ENCODE data around the gene STX1B. TPM values are rescaled to one million over a fixed set of nuclear protein-coding genes. Genes with fewer than 3 reads are reported as not detected.
A peak's percentile ranks its signal among the peaks of the same experiment; 100 is the strongest.

The STX1B gene
- total RNA-seq (8.1 and 13.7 TPM in 2 replicates), polyA plus RNA-seq (5.6 and 8.0 TPM in 2 replicates)

DNA sequence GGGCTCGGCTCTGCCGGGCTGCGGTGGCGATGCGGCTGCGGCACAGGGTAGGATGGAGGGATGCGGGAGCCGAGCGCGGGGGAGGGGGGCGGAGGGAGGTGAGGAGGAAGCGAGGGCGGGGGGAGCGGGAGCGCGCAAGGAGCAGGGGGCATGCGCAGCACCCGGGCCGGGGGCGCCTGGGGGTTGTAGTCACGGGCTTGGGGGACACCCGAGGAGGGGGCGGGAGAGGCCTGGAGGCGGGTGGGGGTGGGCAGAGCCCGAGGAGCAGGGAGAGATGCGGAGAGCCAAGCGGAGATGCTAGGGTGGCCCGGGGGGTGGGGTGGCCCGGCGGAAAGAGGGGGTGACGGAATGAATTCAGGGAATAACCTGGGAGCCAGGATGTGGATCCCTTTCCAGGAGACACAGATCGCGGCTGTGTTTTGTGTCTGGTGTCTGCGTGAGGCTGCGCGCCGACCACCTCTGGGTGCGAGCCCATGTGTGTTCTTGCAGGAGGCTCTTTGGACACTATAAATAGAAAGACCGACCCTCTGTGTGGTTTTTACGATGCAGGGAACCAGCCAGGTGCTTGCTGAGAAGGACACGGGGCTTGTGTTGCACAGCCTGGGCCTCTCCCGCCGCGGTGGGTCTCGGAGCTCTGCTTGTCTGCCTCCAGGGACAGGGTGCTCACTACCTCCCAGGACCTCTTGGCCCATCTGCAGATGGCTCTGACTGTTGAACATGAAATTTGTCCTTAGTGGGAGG is at the start of gene STX1B:
STX1B (minus strand) TSS at position 54 of the 741 bp plus-strand sequence. CDS start 242 bp downstream, outside the sequence.
- TF ChIP-seq, protein P1, sequence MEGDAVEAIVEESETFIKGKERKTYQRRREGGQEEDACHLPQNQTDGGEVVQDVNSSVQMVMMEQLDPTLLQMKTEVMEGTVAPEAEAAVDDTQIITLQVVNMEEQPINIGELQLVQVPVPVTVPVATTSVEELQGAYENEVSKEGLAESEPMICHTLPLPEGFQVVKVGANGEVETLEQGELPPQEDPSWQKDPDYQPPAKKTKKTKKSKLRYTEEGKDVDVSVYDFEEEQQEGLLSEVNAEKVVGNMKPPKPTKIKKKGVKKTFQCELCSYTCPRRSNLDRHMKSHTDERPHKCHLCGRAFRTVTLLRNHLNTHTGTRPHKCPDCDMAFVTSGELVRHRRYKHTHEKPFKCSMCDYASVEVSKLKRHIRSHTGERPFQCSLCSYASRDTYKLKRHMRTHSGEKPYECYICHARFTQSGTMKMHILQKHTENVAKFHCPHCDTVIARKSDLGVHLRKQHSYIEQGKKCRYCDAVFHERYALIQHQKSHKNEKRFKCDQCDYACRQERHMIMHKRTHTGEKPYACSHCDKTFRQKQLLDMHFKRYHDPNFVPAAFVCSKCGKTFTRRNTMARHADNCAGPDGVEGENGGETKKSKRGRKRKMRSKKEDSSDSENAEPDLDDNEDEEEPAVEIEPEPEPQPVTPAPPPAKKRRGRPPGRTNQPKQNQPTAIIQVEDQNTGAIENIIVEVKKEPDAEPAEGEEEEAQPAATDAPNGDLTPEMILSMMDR (IDR thresholded peaks at IDR 0.05; ENCODE audit: low read depth, low read length) = no peak
- Histone ChIP-seq H3K27me3 (peaks cover 11% of the 10 kb centered on the region), H3K27ac (no peak within 1 kb of the TSS), H3K4me1 (ENCODE audit: low read depth) (no peaks in the 10 kb centered on the region), H3K9me3 (ENCODE audit: low read depth) (no peaks in the 10 kb centered on the region), H3K36me3 (no peaks in the 10 kb centered on the region), H3K4me3 (peak within 1 kb of the TSS; percentile 46)
- peak; percentile 31 to 77 for DNase-seq (ENCODE audit: low read depth in 1 of 2, low spot score in 1 of 2)

DNA sequence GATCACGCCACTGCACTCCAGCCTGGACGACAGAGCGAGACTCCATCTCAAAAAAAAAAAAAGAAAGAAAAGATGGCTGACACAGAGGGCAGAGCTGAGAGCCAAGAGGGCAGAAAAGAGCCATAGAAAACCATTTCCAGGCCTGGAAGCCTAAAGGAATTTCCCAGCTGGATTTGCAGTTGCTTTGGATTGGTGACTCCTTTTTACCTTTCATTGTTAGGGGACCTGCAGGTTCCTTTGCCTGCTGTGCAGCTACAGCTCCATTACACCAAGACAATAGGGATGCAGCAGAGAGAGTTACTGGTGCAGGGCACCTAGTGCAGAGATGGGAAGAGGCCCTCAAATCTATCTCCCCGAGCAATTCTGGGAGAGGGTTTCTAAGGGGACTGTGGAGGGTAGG is 45.2 kb upstream of the STX1B start:
- H3K27ac ChIP-seq = no peak overlapping the region
- no peaks in the 10 kb centered on the region for H3K36me3 ChIP-seq
- TF ChIP-seq, protein P1 (IDR thresholded peaks at IDR 0.05; ENCODE audit: low read depth, low read length) = no peak
- H3K9me3 ChIP-seq (ENCODE audit: low read depth) = no peaks in the 10 kb centered on the region
- H3K27me3 ChIP-seq = no peaks in the 10 kb centered on the region
- no peak overlapping the region for H3K4me3 ChIP-seq
- no peak for DNase-seq (ENCODE audit: low read depth in 1 of 2, low spot score in 1 of 2)
- no peaks in the 10 kb centered on the region for H3K4me1 ChIP-seq (ENCODE audit: low read depth)

DNA sequence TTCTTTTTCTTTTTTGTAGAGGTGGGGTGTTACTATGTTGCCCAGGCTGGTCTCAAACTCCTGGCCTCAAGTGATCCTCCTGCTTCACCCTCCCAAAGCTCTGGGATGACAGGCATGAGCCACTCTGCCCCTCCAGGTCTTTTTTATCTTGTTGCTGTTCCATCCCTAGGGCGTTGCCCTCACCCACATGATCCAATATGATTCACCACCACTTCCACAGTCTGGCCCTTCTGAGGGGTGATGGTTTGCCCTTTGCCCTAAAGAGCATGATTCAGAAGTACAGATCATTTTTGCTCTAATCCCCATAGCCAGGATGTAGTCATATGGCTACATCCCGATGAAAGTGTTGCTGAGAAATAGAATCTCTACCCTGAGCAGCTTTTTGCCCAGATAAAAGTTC is 41.7 kb upstream of the STX1B start:
- no peak overlapping the region for H3K27ac ChIP-seq
- TF ChIP-seq, protein P1 (IDR thresholded peaks at IDR 0.05; ENCODE audit: low read depth, low read length) = no peak

DNA sequence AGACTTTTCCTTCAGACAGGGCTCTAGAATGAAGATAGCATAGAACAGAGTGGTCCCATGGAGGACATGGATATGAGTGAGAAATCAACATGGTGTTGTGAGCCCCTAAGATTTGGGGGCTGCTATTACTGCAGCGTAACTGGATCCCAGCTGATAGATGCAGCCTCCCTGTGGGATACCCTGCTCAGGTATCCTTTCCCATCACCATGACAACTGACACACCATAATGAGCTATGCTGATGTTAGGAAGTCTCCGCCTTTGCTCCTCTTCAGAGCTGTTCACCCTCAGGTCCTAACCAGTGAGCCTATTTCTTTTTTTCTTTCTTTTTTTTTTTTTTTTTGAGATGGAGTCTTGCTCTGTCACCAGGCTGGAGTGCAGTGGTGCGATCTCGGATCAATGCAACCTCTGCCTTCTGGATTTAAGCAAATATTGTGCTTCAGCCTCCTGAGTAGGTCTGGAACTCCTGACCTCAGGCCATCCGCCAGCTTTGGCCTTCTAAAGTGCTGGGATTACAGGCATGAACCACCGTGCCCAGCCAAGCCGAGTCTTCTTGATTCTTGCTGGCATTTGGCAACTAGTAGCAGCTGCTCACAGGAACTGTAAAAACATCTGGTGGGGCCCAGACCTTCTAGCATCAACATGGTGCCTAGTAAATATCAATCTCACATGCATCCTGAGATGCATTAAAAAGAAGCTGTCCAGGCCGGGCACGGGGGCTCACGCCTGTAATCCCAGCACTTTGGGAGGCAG is 40.0 kb upstream of the STX1B start:
- Histone ChIP-seq H3K36me3 (no peaks in the 10 kb centered on the region), H3K27me3 (no peaks in the 10 kb centered on the region), H3K27ac (no peak overlapping the region), H3K4me3 (no peak overlapping the region), H3K9me3 (ENCODE audit: low read depth) (no peaks in the 10 kb centered on the region), H3K4me1 (ENCODE audit: low read depth) (no peaks in the 10 kb centered on the region)
- TF ChIP-seq, protein P1 (IDR thresholded peaks at IDR 0.05; ENCODE audit: low read depth, low read length) = no peak
- DNase-seq (ENCODE audit: low read depth in 1 of 2, low spot score in 1 of 2) = no peak

More for the DNA sequence above, 41.7 kb upstream of the STX1B start:
- H3K4me1 ChIP-seq (ENCODE audit: low read depth) = no peaks in the 10 kb centered on the region
- H3K9me3 ChIP-seq (ENCODE audit: low read depth) = no peaks in the 10 kb centered on the region
- peak in 1 of 2 donors; percentile 81 for DNase-seq (ENCODE audit: low read depth in 1 of 2, low spot score in 1 of 2)
- H3K36me3 ChIP-seq = no peaks in the 10 kb centered on the region
- H3K4me3 ChIP-seq = no peak overlapping the region
- no peaks in the 10 kb centered on the region for H3K27me3 ChIP-seq

DNA sequence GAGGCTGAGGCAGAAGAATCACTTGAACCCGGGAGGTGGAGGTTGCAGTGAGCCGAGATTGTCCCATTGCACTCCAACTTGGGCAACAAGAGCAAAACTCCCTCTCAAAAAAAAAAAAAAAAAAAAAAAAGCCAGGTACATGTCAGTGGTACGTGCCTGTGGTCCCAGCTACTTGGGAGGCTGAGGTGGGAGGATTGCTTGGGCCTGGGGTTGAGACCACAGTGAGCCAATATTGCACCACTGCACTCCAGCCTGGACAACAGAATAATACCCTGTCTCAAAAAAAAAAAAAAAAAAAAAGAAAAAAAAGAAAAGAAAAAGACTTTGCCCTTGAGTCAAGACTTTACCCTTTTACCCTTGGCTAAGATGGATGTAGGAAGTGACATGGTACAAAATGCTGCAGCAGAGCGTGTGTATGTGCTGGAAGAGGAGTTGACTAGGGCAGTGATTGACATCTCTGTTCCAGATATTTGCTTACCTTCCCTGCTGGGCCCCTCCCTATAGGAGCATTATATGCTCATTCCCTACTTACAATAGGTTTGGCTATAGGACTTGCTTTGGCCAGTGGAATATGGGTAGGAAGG is 33.6 kb upstream of the STX1B start:
- no peaks in the 10 kb centered on the region for H3K27me3 ChIP-seq
- no peaks in the 10 kb centered on the region for H3K9me3 ChIP-seq (ENCODE audit: low read depth)
- H3K4me1 ChIP-seq (ENCODE audit: low read depth) = no peaks in the 10 kb centered on the region
- no peak overlapping the region for H3K4me3 ChIP-seq
- DNase-seq (ENCODE audit: low read depth in 1 of 2, low spot score in 1 of 2) = no peak
- TF ChIP-seq, protein P1 (IDR thresholded peaks at IDR 0.05; ENCODE audit: low read depth, low read length) = no peak
- no peak overlapping the region for H3K27ac ChIP-seq
- peaks cover 5% of the 10 kb centered on the region for H3K36me3 ChIP-seq

Measured in cardiac muscle cell (in vitro differentiated cells and primary cell).